ENCODE results near the gene CDCA8.

The CDCA8 gene

GRCh38 chr1:37661401-37661800 is 30.9 kb upstream of the CDCA8 start:
- peaks cover 2% of the 10 kb centered on the region for H3K36me3 Mint-ChIP-seq (ENCODE audit: insufficient read depth)
- DNase-seq (ENCODE audit: low spot score in 2 of 2), result no peak

GRCh38 chr1:37662031-37662755 is 30.1 kb upstream of the CDCA8 start:
- Mint-ChIP-seq H3K4me3 (no peak overlapping the region), H3K36me3 (ENCODE audit: insufficient read depth) (peaks cover 2% of the 10 kb centered on the region), H3K9me3 (no peaks in the 10 kb centered on the region), H3K27me3 (peaks cover 31% of the 10 kb centered on the region), H3K4me1 (no peaks in the 10 kb centered on the region), H3K27ac (ENCODE audit: low read depth) (no peak overlapping the region)
- DNase-seq (ENCODE audit: low spot score in 2 of 2) (no peak), ATAC-seq (replicated peaks; ENCODE audit: extremely low read depth, poor library complexity, severe bottlenecking) (no peak)

More at GRCh38 chr1:37661401-37661800, 30.9 kb upstream of the CDCA8 start:
- Mint-ChIP-seq H3K4me3 (no peak overlapping the region), H3K27ac (ENCODE audit: low read depth) (no peak overlapping the region), H3K4me1 (no peaks in the 10 kb centered on the region), H3K9me3 (no peaks in the 10 kb centered on the region), H3K27me3 (peaks cover 37% of the 10 kb centered on the region)
- ATAC-seq (replicated peaks; ENCODE audit: extremely low read depth, poor library complexity, severe bottlenecking), result no peak

- peaks cover 20% of the 10 kb centered on the region for H3K27me3 Mint-ChIP-seq
- H3K36me3 Mint-ChIP-seq (ENCODE audit: insufficient read depth), result peaks cover 2% of the 10 kb centered on the region
- no peak overlapping the region for H3K4me3 Mint-ChIP-seq
- no peaks in the 10 kb centered on the region for H3K9me3 Mint-ChIP-seq
- DNase-seq (ENCODE audit: low spot score in 2 of 2) (no peak), ATAC-seq (replicated peaks; ENCODE audit: extremely low read depth, poor library complexity, severe bottlenecking) (no peak)
- no peaks in the 10 kb centered on the region for H3K4me1 Mint-ChIP-seq
- no peak overlapping the region for H3K27ac Mint-ChIP-seq (ENCODE audit: low read depth)
Observed at GRCh38 chr1:37663426-37664000, 28.8 kb upstream of the CDCA8 start.

- no peaks in the 10 kb centered on the region for H3K4me1 Mint-ChIP-seq
- no peaks in the 10 kb centered on the region for H3K9me3 Mint-ChIP-seq
- DNase-seq (ENCODE audit: low spot score in 2 of 2) (no peak), ATAC-seq (replicated peaks; ENCODE audit: extremely low read depth, poor library complexity, severe bottlenecking) (no peak)
- no peak overlapping the region for H3K4me3 Mint-ChIP-seq
- no peaks in the 10 kb centered on the region for H3K36me3 Mint-ChIP-seq (ENCODE audit: insufficient read depth)
- H3K27me3 Mint-ChIP-seq, result peaks cover 2% of the 10 kb centered on the region
- no peak overlapping the region for H3K27ac Mint-ChIP-seq (ENCODE audit: low read depth)
Observed at GRCh38 chr1:37666241-37666867, 26.0 kb upstream of the CDCA8 start.

- no peaks in the 10 kb centered on the region for H3K27me3 Mint-ChIP-seq
- no peaks in the 10 kb centered on the region for H3K36me3 Mint-ChIP-seq (ENCODE audit: insufficient read depth)
- no peak overlapping the region for H3K27ac Mint-ChIP-seq (ENCODE audit: low read depth)
- H3K9me3 Mint-ChIP-seq, result no peaks in the 10 kb centered on the region
- no peaks in the 10 kb centered on the region for H3K4me1 Mint-ChIP-seq
- no peak overlapping the region for H3K4me3 Mint-ChIP-seq
- ATAC-seq (replicated peaks; ENCODE audit: extremely low read depth, poor library complexity, severe bottlenecking), result no peak
- DNase-seq (ENCODE audit: low spot score in 2 of 2), result no peak
Observed at GRCh38 chr1:37667023-37667671, 25.2 kb upstream of the CDCA8 start.

- no peak overlapping the region for H3K4me3 Mint-ChIP-seq
- H3K27me3 Mint-ChIP-seq, result no peaks in the 10 kb centered on the region
- H3K27ac Mint-ChIP-seq (ENCODE audit: low read depth), result no peak overlapping the region
- ATAC-seq (replicated peaks; ENCODE audit: extremely low read depth, poor library complexity, severe bottlenecking) (no peak), DNase-seq (ENCODE audit: low spot score in 2 of 2) (no peak)
- no peaks in the 10 kb centered on the region for H3K9me3 Mint-ChIP-seq
- H3K4me1 Mint-ChIP-seq, result peaks cover 5% of the 10 kb centered on the region
- peaks cover 2% of the 10 kb centered on the region for H3K36me3 Mint-ChIP-seq (ENCODE audit: insufficient read depth)
Observed at GRCh38 chr1:37670133-37670532, 22.2 kb upstream of the CDCA8 start.

GRCh38 chr1:37671261-37671660 is 21.1 kb upstream of the CDCA8 start:
- no peaks in the 10 kb centered on the region for H3K27me3 Mint-ChIP-seq
- DNase-seq (ENCODE audit: low spot score in 2 of 2), result no peak

GRCh38 chr1:37672136-37672870 is 20.0 kb upstream of the CDCA8 start:
- H3K4me3 Mint-ChIP-seq, result no peak overlapping the region
- no peak for DNase-seq (ENCODE audit: low spot score in 2 of 2)
- H3K27ac Mint-ChIP-seq (ENCODE audit: low read depth), result no peak overlapping the region
- peaks cover 2% of the 10 kb centered on the region for H3K36me3 Mint-ChIP-seq (ENCODE audit: insufficient read depth)
- H3K9me3 Mint-ChIP-seq, result no peaks in the 10 kb centered on the region
- no peak for ATAC-seq (replicated peaks; ENCODE audit: extremely low read depth, poor library complexity, severe bottlenecking)
- peaks cover 5% of the 10 kb centered on the region for H3K4me1 Mint-ChIP-seq
- no peaks in the 10 kb centered on the region for H3K27me3 Mint-ChIP-seq

More at GRCh38 chr1:37671261-37671660, 21.1 kb upstream of the CDCA8 start:
- Mint-ChIP-seq H3K4me3 (no peak overlapping the region), H3K27ac (ENCODE audit: low read depth) (no peak overlapping the region), H3K9me3 (no peaks in the 10 kb centered on the region), H3K4me1 (peaks cover 5% of the 10 kb centered on the region), H3K36me3 (ENCODE audit: insufficient read depth) (peaks cover 2% of the 10 kb centered on the region)
- no peak for ATAC-seq (replicated peaks; ENCODE audit: extremely low read depth, poor library complexity, severe bottlenecking)

- ATAC-seq (replicated peaks; ENCODE audit: extremely low read depth, poor library complexity, severe bottlenecking) (peak; percentile 92), DNase-seq (ENCODE audit: low spot score in 2 of 2) (peak; percentile 42 to 68)
- no peaks in the 10 kb centered on the region for H3K27me3 Mint-ChIP-seq
- H3K4me3 Mint-ChIP-seq, result peak overlapping the region; percentile 56
- H3K9me3 Mint-ChIP-seq, result no peaks in the 10 kb centered on the region
- no peak overlapping the region for H3K27ac Mint-ChIP-seq (ENCODE audit: low read depth)
- peaks cover 2% of the 10 kb centered on the region for H3K36me3 Mint-ChIP-seq (ENCODE audit: insufficient read depth)
- H3K4me1 Mint-ChIP-seq, result peaks cover 5% of the 10 kb centered on the region
Observed at GRCh38 chr1:37673920-37674319, 18.4 kb upstream of the CDCA8 start.

- H3K27me3 Mint-ChIP-seq, result no peaks in the 10 kb centered on the region
- no peaks in the 10 kb centered on the region for H3K9me3 Mint-ChIP-seq
- ATAC-seq (replicated peaks; ENCODE audit: extremely low read depth, poor library complexity, severe bottlenecking) (no peak), DNase-seq (ENCODE audit: low spot score in 2 of 2) (no peak)
- H3K4me1 Mint-ChIP-seq, result peaks cover 5% of the 10 kb centered on the region
- H3K4me3 Mint-ChIP-seq, result no peak overlapping the region
- no peak overlapping the region for H3K27ac Mint-ChIP-seq (ENCODE audit: low read depth)
- peaks cover 2% of the 10 kb centered on the region for H3K36me3 Mint-ChIP-seq (ENCODE audit: insufficient read depth)
Observed at GRCh38 chr1:37676281-37677142, 15.8 kb upstream of the CDCA8 start.

GRCh38 chr1:37677143-37677439 is 15.2 kb upstream of the CDCA8 start:
- Mint-ChIP-seq H3K9me3 (no peaks in the 10 kb centered on the region), H3K27ac (ENCODE audit: low read depth) (no peak overlapping the region), H3K4me1 (peaks cover 5% of the 10 kb centered on the region), H3K36me3 (ENCODE audit: insufficient read depth) (peaks cover 3% of the 10 kb centered on the region), H3K4me3 (no peak overlapping the region), H3K27me3 (no peaks in the 10 kb centered on the region)
- ATAC-seq (replicated peaks; ENCODE audit: extremely low read depth, poor library complexity, severe bottlenecking), result no peak
- DNase-seq (ENCODE audit: low spot score in 2 of 2), result no peak

- H3K27ac Mint-ChIP-seq (ENCODE audit: low read depth), result no peak overlapping the region
- no peaks in the 10 kb centered on the region for H3K9me3 Mint-ChIP-seq
- H3K4me3 Mint-ChIP-seq, result no peak overlapping the region
- peaks cover 5% of the 10 kb centered on the region for H3K4me1 Mint-ChIP-seq
- H3K36me3 Mint-ChIP-seq (ENCODE audit: insufficient read depth), result peaks cover 10% of the 10 kb centered on the region
- no peaks in the 10 kb centered on the region for H3K27me3 Mint-ChIP-seq
- ATAC-seq (replicated peaks; ENCODE audit: extremely low read depth, poor library complexity, severe bottlenecking), result no peak
- no peak for DNase-seq (ENCODE audit: low spot score in 2 of 2)
Observed at GRCh38 chr1:37677808-37678207, 14.5 kb upstream of the CDCA8 start.

Measured in central memory CD8-positive, alpha-beta T cell (primary cell).